Esophagus muscularis mucosa (tissue), 4 donors: ENCODE measurements around the gene SEM1. TPM values are rescaled to one million over a fixed set of nuclear protein-coding genes. Genes with fewer than 3 reads are reported as not detected.
"Not testable (repeated sequence)": the region's sequence is repeated elsewhere in the genome, so short reads cannot be mapped to it uniquely, and the experiment has no call there.

ENCODE experiments used
- DNase-seq: peaks from one replicate; pipeline ENCODE4 v3.0.0-alpha.2; 2017; ENCODE audit errors: extremely low spot score
- H3K27ac ChIP-seq, 4 donors: fragments of 200-600 bp; sonication (generic); replicated peaks in 1 of 4; 1 replicate in 3 of 4; 2 replicates in 1 of 4; pipeline ENCODE4 v1.5.1; 2016 to 2019; ENCODE audit warnings: mild to moderate bottlenecking in 1 of 4
- H3K27me3 ChIP-seq, 4 donors: fragments of 200-600 bp; sonication (generic); one replicate each; pipeline versions ENCODE4 v1.5.1 to v1.6.0; 2016 to 2019
- H3K36me3 ChIP-seq, 4 donors: fragments of 200-600 bp; sonication (generic); one replicate each; pipeline ENCODE4 v1.5.1; 2016 to 2019
- H3K4me1 ChIP-seq, 4 donors: fragments of 200-600 bp; sonication (generic); one replicate each; pipeline ENCODE4 v1.5.1; 2016 to 2019
- H3K4me3 ChIP-seq, 4 donors: fragments of 200-600 bp; sonication (generic); 1 replicate in 2 of 4; 2 replicates in 2 of 4; pipeline ENCODE4 v1.5.1; 2016 to 2019; ENCODE audit warnings: mild to moderate bottlenecking in 4 of 4, moderate library complexity in 1 of 4
- H3K9me3 ChIP-seq, 4 donors: fragments of 200-600 bp; sonication (generic); 1 replicate in 3 of 4; 2 replicates in 1 of 4; pipeline ENCODE4 v1.5.1; 2016 to 2019
- CTCF ChIP-seq, 3 experiments: fragments of 200-600 bp in 2 of 3; fragments of 450-650 bp in 1 of 3; sonication (generic) in 2 of 3; IDR thresholded peaks; one replicate each; pipeline ENCODE4 v1.5.1; 2017 to 2019; ENCODE audit warnings: antibody characterized with exemption in 3 of 3, mild to moderate bottlenecking in 2 of 3, moderate library complexity in 1 of 3
- EP300 ChIP-seq: sonication (generic); formaldehyde crosslinking; IDR thresholded peaks from one replicate; pipeline ENCODE4 v1.6.1; 2017; ENCODE audit warnings: antibody characterized with exemption
- POLR2A ChIP-seq: fragments of 450-650 bp; IDR thresholded peaks from one replicate; pipeline ENCODE4 v1.6.1; 2017; ENCODE audit warnings: antibody characterized with exemption, moderate library complexity, mild to moderate bottlenecking, low read depth
- POLR2AphosphoS5 ChIP-seq, 2 donors: sonication (generic); formaldehyde crosslinking; IDR thresholded peaks; one replicate each; pipeline ENCODE4 v1.6.1; 2017; ENCODE audit warnings: antibody characterized with exemption in 2 of 2
- WGBS: methylation state at CpG from one replicate; pipeline ENCODE4 v1.1.5; 2018; 5-methylcytosine and 5-hydroxymethylcytosine counted together
- intact Hi-C: fragments of 100-400 bp; cut with DNase I; formaldehyde crosslinking; loops from one replicate; pipeline ENCODE4 v1.15.1; 2023
- total RNA-seq, 4 donors: library from RNA; depleted of rRNA; stranded (reverse); fragments of >200 nt; gene quantifications; one replicate each; pipeline versions ENCODE4 v1.1.0 to v1.2.1, GENCODE V29; 2016

SEM1 gene
- total RNA-seq, 4 donors from 2014 or later: 17.4 to 61.5 (median 24.9) TPM

GRCh38 chr7:96699219-96699871 lies 10.3 kb downstream of the SEM1 start:
- 90% methylated on average over 4 of the region's 4 CpGs for WGBS
- Histone ChIP-seq H3K27ac (no peak overlapping the region), H3K9me3 (no peaks in the 10 kb centered on the region), H3K27me3 (no peaks in the 10 kb centered on the region), H3K36me3 (peaks cover 0 to 3% (median 0%) of the 10 kb centered on the region in 4 donors), H3K4me1 (peaks cover 13 to 38% (median 31%) of the 10 kb centered on the region in 4 donors), H3K4me3 (no peak overlapping the region)
- intact Hi-C loops: no loop called here
- DNase-seq: no peak
- TF ChIP-seq CTCF (IDR thresholded peaks at IDR 0.05) (no peak), POLR2AphosphoS5 (IDR thresholded peaks at IDR 0.05) (no peak), POLR2A (no peak), EP300 (no peak)

GRCh38 chr7:96698449-96698848 lies 11.2 kb downstream of the SEM1 start:
- H3K4me3 ChIP-seq, H3K27ac ChIP-seq, H3K36me3 ChIP-seq, DNase-seq, H3K9me3 ChIP-seq, intact Hi-C loops, H3K27me3 ChIP-seq: not testable (repeated sequence)
- H3K4me1 ChIP-seq: peaks cover 13 to 38% (median 33%) of the 10 kb centered on the region in 4 donors
- 89% methylated on average over 7 of the region's 7 CpGs for WGBS

- no peak overlapping the region for H3K27ac ChIP-seq
- peaks cover 13 to 38% (median 33%) of the 10 kb centered on the region in 4 donors for H3K4me1 ChIP-seq
- 75% methylated on average over 3 of the region's 3 CpGs for WGBS
- peaks cover 0 to 9% (median 0%) of the 10 kb centered on the region in 4 donors for H3K36me3 ChIP-seq
- no peak overlapping the region for H3K4me3 ChIP-seq
- intact Hi-C loops: no loop called here
- no peaks in the 10 kb centered on the region for H3K27me3 ChIP-seq
- H3K9me3 ChIP-seq: no peaks in the 10 kb centered on the region
- TF ChIP-seq CTCF (IDR thresholded peaks at IDR 0.05) (no peak), POLR2A (no peak), POLR2AphosphoS5 (IDR thresholded peaks at IDR 0.05) (no peak), EP300 (no peak)
- no peak for DNase-seq
These were observed 11.8 kb downstream of the SEM1 start for GRCh38 chr7:96697822-96698221.

GRCh38 chr7:96695581-96695980 lies 14.1 kb downstream of the SEM1 start:
- H3K27ac ChIP-seq: no peak overlapping the region
- peaks cover 20 to 32% (median 30%) of the 10 kb centered on the region in 4 donors for H3K4me1 ChIP-seq
- no peak overlapping the region for H3K4me3 ChIP-seq
- H3K9me3 ChIP-seq: no peaks in the 10 kb centered on the region
- WGBS: 71% methylated on average over 1 of the region's 1 CpG
- intact Hi-C loops: no loop called here
- H3K36me3 ChIP-seq: peaks cover 0 to 22% (median 0%) of the 10 kb centered on the region in 4 donors
- no peak for TF ChIP-seq POLR2A
- no peak for TF ChIP-seq POLR2AphosphoS5 (IDR thresholded peaks at IDR 0.05)
- TF ChIP-seq EP300: no peak
- TF ChIP-seq CTCF (IDR thresholded peaks at IDR 0.05): no peak
- H3K27me3 ChIP-seq: no peaks in the 10 kb centered on the region
- DNase-seq: no peak

- DNase-seq: no peak
- no peak overlapping the region for H3K4me3 ChIP-seq
- no peak overlapping the region for H3K27ac ChIP-seq
- no peak for TF ChIP-seq EP300
- TF ChIP-seq POLR2AphosphoS5 (IDR thresholded peaks at IDR 0.05): no peak
- no peak for TF ChIP-seq CTCF (IDR thresholded peaks at IDR 0.05)
- TF ChIP-seq POLR2A: no peak
- intact Hi-C loops: no loop called here
- no peaks in the 10 kb centered on the region for H3K9me3 ChIP-seq
- H3K36me3 ChIP-seq: peaks cover 0 to 23% (median 0%) of the 10 kb centered on the region in 4 donors
- WGBS: 100% methylated on average over 4 of the region's 4 CpGs
- peaks cover 25 to 32% (median 30%) of the 10 kb centered on the region in 4 donors for H3K4me1 ChIP-seq
- H3K27me3 ChIP-seq: no peaks in the 10 kb centered on the region
These were observed 15.6 kb downstream of the SEM1 start for GRCh38 chr7:96694082-96694481.
